ENCODE data around the gene PRKD3.

PRKD3 gene

DNA sequence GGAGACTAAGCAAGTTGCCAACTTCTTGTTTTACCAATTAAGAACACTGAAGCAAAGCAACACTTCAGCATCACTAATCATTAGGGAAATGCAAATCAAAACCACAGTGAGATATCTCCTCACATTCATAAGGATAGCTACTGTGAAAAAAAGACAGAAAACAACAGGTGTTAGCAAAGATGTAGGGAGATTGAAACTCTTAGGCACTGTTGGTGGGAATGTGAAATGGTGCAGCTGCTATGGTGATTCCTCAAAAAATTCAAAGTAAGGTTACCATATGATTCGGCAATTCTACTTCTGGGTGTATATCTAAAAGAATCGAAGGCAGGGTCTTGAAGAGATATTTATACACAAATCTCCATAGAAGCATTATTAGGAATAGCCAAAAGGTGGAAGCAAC lies 8.6 kb upstream of the PRKD3 start:
- DNase-seq (ENCODE audit: insufficient read length, low spot score), result no peak
- FAIRE-seq, result no peak
- TF ChIP-seq, protein P1, sequence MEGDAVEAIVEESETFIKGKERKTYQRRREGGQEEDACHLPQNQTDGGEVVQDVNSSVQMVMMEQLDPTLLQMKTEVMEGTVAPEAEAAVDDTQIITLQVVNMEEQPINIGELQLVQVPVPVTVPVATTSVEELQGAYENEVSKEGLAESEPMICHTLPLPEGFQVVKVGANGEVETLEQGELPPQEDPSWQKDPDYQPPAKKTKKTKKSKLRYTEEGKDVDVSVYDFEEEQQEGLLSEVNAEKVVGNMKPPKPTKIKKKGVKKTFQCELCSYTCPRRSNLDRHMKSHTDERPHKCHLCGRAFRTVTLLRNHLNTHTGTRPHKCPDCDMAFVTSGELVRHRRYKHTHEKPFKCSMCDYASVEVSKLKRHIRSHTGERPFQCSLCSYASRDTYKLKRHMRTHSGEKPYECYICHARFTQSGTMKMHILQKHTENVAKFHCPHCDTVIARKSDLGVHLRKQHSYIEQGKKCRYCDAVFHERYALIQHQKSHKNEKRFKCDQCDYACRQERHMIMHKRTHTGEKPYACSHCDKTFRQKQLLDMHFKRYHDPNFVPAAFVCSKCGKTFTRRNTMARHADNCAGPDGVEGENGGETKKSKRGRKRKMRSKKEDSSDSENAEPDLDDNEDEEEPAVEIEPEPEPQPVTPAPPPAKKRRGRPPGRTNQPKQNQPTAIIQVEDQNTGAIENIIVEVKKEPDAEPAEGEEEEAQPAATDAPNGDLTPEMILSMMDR (IDR thresholded peaks at IDR 0.05; ENCODE audit: insufficient read depth, missing control alignments), result no peak

DNA sequence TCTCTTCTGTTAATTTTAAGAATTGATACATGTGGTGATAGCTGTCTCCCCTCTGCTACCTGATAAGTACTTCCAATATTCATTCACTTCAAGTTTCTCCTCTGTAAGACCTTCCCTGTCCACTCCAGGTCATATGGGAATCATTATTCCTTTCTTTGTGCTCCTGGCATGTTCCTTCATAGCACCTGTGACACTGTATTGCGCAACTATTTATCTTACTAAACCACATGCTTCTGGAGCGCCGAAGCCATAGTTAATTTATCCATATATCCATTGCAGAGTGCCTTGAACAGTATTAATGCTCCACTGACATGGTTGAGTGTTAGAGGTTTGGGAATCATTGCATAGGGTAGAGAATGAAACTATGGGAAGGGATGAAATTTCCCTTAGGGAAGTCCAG lies 7.9 kb upstream of the PRKD3 start:
- TF ChIP-seq, protein P1 (IDR thresholded peaks at IDR 0.05; ENCODE audit: insufficient read depth, missing control alignments), result no peak
- FAIRE-seq, result no peak
- DNase-seq (ENCODE audit: insufficient read length, low spot score), result no peak

DNA sequence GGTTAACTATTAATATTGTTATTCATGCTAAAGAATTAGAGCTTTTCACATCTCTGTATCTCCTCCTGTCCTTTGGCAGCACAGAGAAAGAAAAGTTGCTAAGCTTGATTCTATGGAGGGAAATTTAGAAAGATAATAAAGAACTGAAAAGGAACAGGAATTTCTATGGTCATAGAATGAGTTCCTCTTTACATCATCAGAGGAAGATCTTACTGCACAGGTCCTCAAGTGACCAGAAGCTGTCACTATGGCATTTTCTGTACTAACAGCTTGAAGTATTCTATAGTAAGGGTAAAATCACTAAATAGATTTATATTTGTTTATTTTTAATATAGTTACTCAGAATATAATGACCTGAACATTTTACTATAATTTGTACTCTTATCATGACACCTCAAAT lies 6.0 kb upstream of the PRKD3 start:
- no peak for FAIRE-seq
- DNase-seq (ENCODE audit: insufficient read length, low spot score), result no peak
- TF ChIP-seq, protein P1 (IDR thresholded peaks at IDR 0.05; ENCODE audit: insufficient read depth, missing control alignments), result no peak

DNA sequence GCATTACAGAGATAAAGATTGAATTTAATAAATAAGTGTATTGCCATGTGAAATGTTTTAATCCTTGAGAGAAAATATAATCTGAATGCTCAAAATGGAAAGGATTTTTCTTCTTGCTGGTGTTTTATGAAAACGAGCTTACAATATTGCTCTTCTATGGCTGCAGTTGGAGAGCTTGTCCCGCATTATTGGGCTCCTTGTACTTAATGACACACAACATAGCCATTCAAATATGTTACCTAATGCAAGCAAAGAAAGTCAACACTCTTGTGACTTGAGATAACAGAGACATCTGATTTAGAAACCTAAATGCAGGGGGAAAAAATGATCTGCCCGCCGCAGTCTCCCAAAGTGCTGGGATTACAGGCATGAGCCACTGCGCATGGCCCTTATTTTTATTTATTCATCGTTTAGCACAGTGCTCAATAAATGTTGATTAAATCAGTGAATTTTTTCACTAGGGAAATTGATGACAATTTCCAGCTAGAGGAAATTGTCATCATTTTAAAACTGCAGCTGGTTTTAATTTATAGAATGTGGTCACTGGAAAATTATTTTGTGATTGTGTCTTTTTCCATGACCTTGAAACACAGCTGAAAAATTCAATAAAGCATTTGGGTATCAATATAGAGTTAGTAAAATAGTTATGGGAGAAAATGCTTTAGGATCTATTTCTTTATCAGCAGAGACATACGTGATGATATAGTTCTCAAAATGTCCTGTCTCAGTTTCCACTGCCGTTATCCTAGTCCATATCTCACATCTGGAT lies 2.4 kb upstream of the PRKD3 start:
- TF ChIP-seq, protein P1 (IDR thresholded peaks at IDR 0.05; ENCODE audit: insufficient read depth, missing control alignments), result no peak
- FAIRE-seq (no peak), DNase-seq (ENCODE audit: insufficient read length, low spot score) (no peak)

DNA sequence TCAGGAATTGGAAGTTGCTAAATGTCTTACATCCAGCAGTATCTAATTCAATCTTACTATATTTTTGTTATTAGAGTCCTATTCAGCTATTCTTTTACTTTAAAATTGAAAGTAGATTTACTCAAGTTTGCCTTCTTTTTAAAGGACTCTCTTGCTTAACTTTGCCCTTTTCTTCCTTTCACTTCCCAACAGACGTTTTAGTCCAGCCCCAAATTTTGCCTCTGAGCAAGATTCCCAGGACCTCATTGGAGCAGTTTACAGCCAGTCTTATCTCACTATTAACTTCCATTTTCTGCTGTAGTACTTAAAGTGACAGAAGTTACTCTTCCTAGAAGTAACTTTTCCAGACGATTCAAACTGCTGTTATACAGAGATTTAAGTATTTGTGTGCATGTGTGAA lies 1.7 kb upstream of the PRKD3 start:
- no peak for FAIRE-seq
- TF ChIP-seq, protein P1 (IDR thresholded peaks at IDR 0.05; ENCODE audit: insufficient read depth, missing control alignments), result no peak
- DNase-seq (ENCODE audit: insufficient read length, low spot score), result no peak

DNA sequence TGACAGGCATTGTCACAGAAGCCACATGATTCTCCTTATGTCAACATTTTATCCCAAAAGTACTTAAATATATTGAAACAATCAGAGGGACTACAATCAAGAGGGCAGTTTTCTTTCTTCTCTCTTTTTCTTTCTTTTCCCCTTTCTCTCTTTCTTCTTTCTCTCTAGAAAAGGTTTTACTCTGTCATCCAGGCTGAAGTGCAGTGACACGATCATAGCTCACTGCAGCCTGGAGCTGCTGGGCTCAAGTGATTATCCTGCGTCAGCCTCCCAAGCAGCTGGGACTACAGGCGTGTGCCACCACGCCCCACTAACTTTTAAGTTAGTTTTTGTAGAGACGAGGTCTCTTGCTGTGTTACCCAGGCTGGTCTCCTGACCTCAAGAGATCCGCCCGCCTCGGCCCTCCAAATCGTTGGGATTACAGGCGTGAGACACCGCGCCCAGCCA lies 1.0 kb upstream of the PRKD3 start:
- TF ChIP-seq, protein P1 (IDR thresholded peaks at IDR 0.05; ENCODE audit: insufficient read depth, missing control alignments), result no peak
- DNase-seq (ENCODE audit: insufficient read length, low spot score) (no peak), FAIRE-seq (no peak)

DNA sequence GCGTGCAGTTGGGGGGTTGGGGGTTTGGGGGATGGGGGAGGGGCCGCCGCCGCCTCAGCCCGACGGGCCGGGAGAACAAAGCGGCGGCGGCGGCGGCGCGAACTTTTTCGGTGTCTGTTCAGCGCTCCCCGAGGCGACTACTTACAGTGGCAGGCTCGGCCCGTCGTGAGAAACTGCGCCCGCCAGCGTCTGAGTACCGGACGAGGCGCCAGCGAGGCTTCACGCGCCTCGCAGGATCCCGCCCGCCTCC lies 172 bp downstream of the PRKD3 start:
- DNase-seq (ENCODE audit: insufficient read length, low spot score) (no peak), FAIRE-seq (no peak)
- TF ChIP-seq, protein P1 (IDR thresholded peaks at IDR 0.05; ENCODE audit: insufficient read depth, missing control alignments), result no peak
